SK-N-SH (cell line): ENCODE data around the gene SEZ6L. TPM values are rescaled to one million over a fixed set of nuclear protein-coding genes. Genes with fewer than 3 reads are reported as not detected.

ENCODE experiments used
- CTCF ChIA-PET: fragments of 300-600, 350-600 bp; formaldehyde crosslinking; extraction: SDS; loops from one replicate; lab custom pipeline; 2021; lab: Yijun Ruan, JAX
- POLR2A ChIA-PET: fragments of 350-600 bp; sonication (Branson Sonifier 250); formaldehyde crosslinking; extraction: SDS; loops from one replicate; lab custom pipeline; 2020; ENCODE audit warnings: antibody characterized with exemption, inconsistent platforms; lab: Yijun Ruan, JAX
- DNase-seq: peaks from one replicate; pipeline ENCODE4 v3.0.0; 2012
- H2AFZ ChIP-seq: fragments of 200-600 bp; sonication (generic); 2 replicates; pipeline ENCODE4 v1.8.1; 2016; ENCODE audit warnings: antibody characterized with exemption, mild to moderate bottlenecking, low read depth
- H3F3A ChIP-seq: fragments of 200-600 bp; sonication (generic); replicated peaks from 2 replicates; pipeline ENCODE3; 2016; ENCODE audit warnings: antibody characterized with exemption, mild to moderate bottlenecking; ENCODE audit not compliant: insufficient read depth
- H3K27ac ChIP-seq, 2 experiments: fragments of 200-500 bp in 1 of 2; fragments of 200-600 bp in 1 of 2; sonication (Bioruptor generic) in 1 of 2; sonication (generic), shearing (Covaris generic) in 1 of 2; 2 replicates each; pipeline versions ENCODE4 v1.5.1 to v1.6.1; 2014 to 2016; ENCODE audit warnings: low read depth in 2 of 2, inconsistent platforms in 1 of 2, low read length in 1 of 2, mild to moderate bottlenecking in 1 of 2, mixed read lengths in 1 of 2
- H3K27me3 ChIP-seq: fragments of 200-600 bp; sonication (generic), shearing (Covaris generic); 2 replicates; pipeline ENCODE4 v1.6.1; 2016; ENCODE audit warnings: mixed run types; ENCODE audit not compliant: insufficient read depth
- H3K36me3 ChIP-seq, 2 experiments: fragments of 200-500 bp in 1 of 2; fragments of 200-600 bp in 1 of 2; sonication (Bioruptor generic) in 1 of 2; sonication (generic) in 1 of 2; replicated peaks in 1 of 2; 2 replicates each; pipeline versions ENCODE3 to v1.5.1; 2014 to 2016; ENCODE audit warnings: low read length in 1 of 2, mild to moderate bottlenecking in 1 of 2; ENCODE audit not compliant: insufficient read depth in 2 of 2, control insufficient read depth in 1 of 2
- H3K4me1 ChIP-seq, 2 experiments: fragments of 200-500 bp in 1 of 2; fragments of 200-600 bp in 1 of 2; sonication (Bioruptor generic) in 1 of 2; sonication (generic), shearing (Covaris generic) in 1 of 2; 2 replicates each; pipeline versions ENCODE4 v1.5.1 to v1.6.1; 2014 to 2016; ENCODE audit warnings: low read depth in 1 of 2, low read length in 1 of 2, mixed run types in 1 of 2; ENCODE audit not compliant: insufficient read depth in 2 of 2, control insufficient read depth in 1 of 2
- H3K4me2 ChIP-seq: fragments of 200-600 bp; sonication (generic), shearing (Covaris generic); 2 replicates; pipeline ENCODE4 v1.6.1; 2017; ENCODE audit warnings: mixed run types
- H3K4me3 ChIP-seq, 2 experiments: fragments of 200-500 bp in 1 of 2; fragments of 200-600 bp in 1 of 2; sonication (Bioruptor generic) in 1 of 2; sonication (generic), shearing (Covaris generic) in 1 of 2; 2 replicates each; pipeline versions ENCODE4 v1.5.1 to v1.8.1; 2014 to 2016; ENCODE audit warnings: low read depth in 2 of 2, inconsistent platforms in 1 of 2, low read length in 1 of 2, mild to moderate bottlenecking in 1 of 2, mixed read lengths in 1 of 2, moderate library complexity in 1 of 2
- H3K79me2 ChIP-seq: fragments of 200-600 bp; sonication (generic); 2 replicates; pipeline ENCODE4 v1.8.1; 2017; ENCODE audit warnings: mild to moderate bottlenecking; ENCODE audit not compliant: insufficient read depth
- H3K9ac ChIP-seq: fragments of 200-600 bp; sonication (generic); 2 replicates; pipeline ENCODE4 v1.6.1; 2017; ENCODE audit warnings: mixed run types
- H3K9me2 ChIP-seq: fragments of 200-600 bp; sonication (generic); 2 replicates; pipeline ENCODE4 v1.6.1; 2017; ENCODE audit warnings: mixed run types
- H3K9me3 ChIP-seq: fragments of 200-600 bp; sonication (generic); 2 replicates; pipeline ENCODE4 v1.6.1; 2017; ENCODE audit warnings: mixed run types, mild to moderate bottlenecking, moderate library complexity
- H4K20me1 ChIP-seq: fragments of 200-600 bp; sonication (generic); 2 replicates; pipeline ENCODE4 v1.6.1; 2017; ENCODE audit warnings: mild to moderate bottlenecking, mixed run types; ENCODE audit not compliant: insufficient read depth
- CHD2 ChIP-seq: fragments of 150-350 bp; IDR thresholded peaks from 2 replicates; pipeline ENCODE4 v1.6.1; 2018; ENCODE audit warnings: low read length; ENCODE audit not compliant: partially characterized antibody
- EP300 ChIP-seq, 2 experiments: IDR thresholded peaks; 2 replicates each; pipeline versions ENCODE4 v1.4.0 to v1.6.1; 2012; ENCODE audit warnings: borderline replicate concordance in 1 of 2, low read depth in 1 of 2, low read length in 1 of 2
- FOSL2 ChIP-seq: IDR thresholded peaks from 2 replicates; pipeline ENCODE4 v1.4.0; 2012; ENCODE audit warnings: low read depth, mild to moderate bottlenecking, moderate library complexity, borderline replicate concordance
- FOXJ3 ChIP-seq: sonication (generic); formaldehyde crosslinking; IDR thresholded peaks from 2 replicates; pipeline ENCODE4 v1.5.1; 2020; ENCODE audit warnings: mild to moderate bottlenecking, missing genetic modification reagents
- FOXM1 ChIP-seq: IDR thresholded peaks from 2 replicates; pipeline ENCODE4 v1.4.0; 2012; ENCODE audit warnings: low read depth, mild to moderate bottlenecking
- GABPA ChIP-seq: IDR thresholded peaks from 2 replicates; pipeline ENCODE4 v1.4.0; 2012; ENCODE audit warnings: low read depth, mild to moderate bottlenecking
- IRF3 ChIP-seq: fragments of 150-350 bp; IDR thresholded peaks from 2 replicates; pipeline ENCODE4 v1.6.1; 2016; ENCODE audit warnings: mild to moderate bottlenecking, low read depth, low read length
- JUND ChIP-seq: IDR thresholded peaks from 2 replicates; pipeline ENCODE4 v1.4.0; 2012
- MAX ChIP-seq: IDR thresholded peaks from 2 replicates; pipeline ENCODE4 v1.4.0; 2012; ENCODE audit warnings: low read depth
- MEF2A ChIP-seq: IDR thresholded peaks from 2 replicates; pipeline ENCODE4 v1.4.0; 2012; ENCODE audit warnings: low read depth, borderline replicate concordance
- MXI1 ChIP-seq: IDR thresholded peaks from 2 replicates; pipeline ENCODE4 v1.6.1; 2012; ENCODE audit warnings: mild to moderate bottlenecking, low read depth, low read length, improper control_type of control experiment
- NFIC ChIP-seq: IDR thresholded peaks from 2 replicates; pipeline ENCODE4 v1.4.0; 2012; ENCODE audit warnings: borderline replicate concordance
- NRF1 ChIP-seq: IDR thresholded peaks from 2 replicates; pipeline ENCODE4 v1.6.1; 2012; ENCODE audit warnings: low read depth, mild to moderate bottlenecking, low read length
- RAD21 ChIP-seq: IDR thresholded peaks from 2 replicates; pipeline ENCODE4 v1.6.1; 2012; ENCODE audit warnings: mild to moderate bottlenecking, low read length
- RCOR1 ChIP-seq: fragments of 150-350 bp; IDR thresholded peaks from 2 replicates; pipeline ENCODE4 v1.6.1; 2017; ENCODE audit warnings: antibody characterized with exemption, low read length
- RFX5 ChIP-seq: IDR thresholded peaks from 2 replicates; pipeline ENCODE4 v1.6.1; 2012; ENCODE audit warnings: mild to moderate bottlenecking, improper control_type of control experiment, low read length
- SIN3A ChIP-seq: IDR thresholded peaks from 2 replicates; pipeline ENCODE4 v1.6.1; 2012; ENCODE audit warnings: low read depth, mild to moderate bottlenecking, low read length, moderate library complexity, borderline replicate concordance
- SMC3 ChIP-seq: IDR thresholded peaks from 2 replicates; pipeline ENCODE4 v1.6.1; 2012; ENCODE audit warnings: low read depth, low read length, improper control_type of control experiment
- TAF1 ChIP-seq: IDR thresholded peaks from 2 replicates; pipeline ENCODE4 v1.6.1; 2012; ENCODE audit warnings: low read depth, mild to moderate bottlenecking, low read length, moderate library complexity, borderline replicate concordance
- TCF12 ChIP-seq: IDR thresholded peaks from 2 replicates; pipeline ENCODE4 v1.4.0; 2012
- TEAD4 ChIP-seq: IDR thresholded peaks from 2 replicates; pipeline ENCODE4 v1.4.0; 2012; ENCODE audit warnings: mild to moderate bottlenecking, borderline replicate concordance; ENCODE audit not compliant: insufficient read depth
- YY1 ChIP-seq: IDR thresholded peaks from 2 replicates; pipeline ENCODE4 v1.4.0; 2012; ENCODE audit warnings: low read depth, mild to moderate bottlenecking
- WGBS: methylation state at CpG from one replicate; pipeline ENCODE4 v1.1.6; 2017; ENCODE audit warnings: low lambda C conversion rate; 5-methylcytosine and 5-hydroxymethylcytosine counted together
- polyA plus RNA-seq, 3 experiments: library from polyadenylated mRNA; depleted of rRNA; stranded (reverse); fragments of >200 nt; gene quantifications; 2 replicates each; pipeline ENCODE4 v1.2.3, GENCODE V29; 2012
- TF ChIP-seq, protein P1 (sequence below): IDR thresholded peaks from 2 replicates; pipeline ENCODE4 v1.4.0; 2012; ENCODE audit warnings: low read depth, borderline replicate concordance

SEZ6L gene
- polyA plus RNA-seq, 1 of the 3 experiments (the other 2 are of a cell fraction): 0.10 TPM

- TF ChIP-seq SIN3A (no peak), EP300 (IDR thresholded peaks at IDR 0.05; ENCODE audit: borderline replicate concordance in 1 of 2, low read depth in 1 of 2, low read length in 1 of 2) (no peak), NFIC (no peak), MAX (no peak), RFX5 (no peak), RCOR1 (no peak), CHD2 (no peak), GABPA (no peak), FOXJ3 (no peak), TCF12 (no peak)
- Histone ChIP-seq H3K4me3 (no peak overlapping the region), H3K36me3 (no peaks in the 10 kb centered on the region), H3K9me2 (no peaks in the 10 kb centered on the region), H3K4me1 (peaks cover 5 to 7% of the 10 kb centered on the region in 2 experiments; a peak in 2 of 4 replicates), H3K27me3 (no peaks in the 10 kb centered on the region), H3K4me2 (no peak overlapping the region), H4K20me1 (no peaks in the 10 kb centered on the region), H3K9me3 (no peaks in the 10 kb centered on the region), H3K79me2 (no peaks in the 10 kb centered on the region), H2AFZ (no peak overlapping the region), H3F3A (no peaks in the 10 kb centered on the region), H3K9ac (no peak overlapping the region), H3K27ac (no peak overlapping the region)
- CTCF ChIA-PET: interaction anchor here (1.0 to 11.6 kb wide), 5 partner anchors 9 to 554 kb away, joined by 3 to 133 read pairs (median 5); partner anchors contain the start of gene SEZ6L
- no peak for DNase-seq
- 61% methylated on average over 6 of the region's 20 CpGs for WGBS
- POLR2A ChIA-PET: interaction anchor here (0.7 kb wide), 1 partner anchor 222 kb away, joined by 3 read pairs; no protein-coding TSS in a partner anchor
Observed at GRCh38 chr22:26326803-26327202, 157.5 kb downstream of the SEZ6L start.

DNA sequence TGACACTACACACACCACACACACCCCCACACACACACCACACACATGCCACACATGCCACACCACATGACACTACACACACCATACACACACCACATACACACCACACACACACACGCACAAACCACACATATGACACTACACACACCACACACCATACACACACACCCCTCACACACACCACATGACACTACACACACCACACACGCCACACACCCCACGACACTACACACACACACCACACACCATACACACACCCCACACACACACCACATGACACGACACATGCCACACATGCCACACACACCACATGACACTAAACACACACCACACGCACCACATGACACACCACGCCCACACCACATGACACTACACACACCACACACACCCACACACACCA lies 158.0 kb downstream of the SEZ6L start:
- 59% methylated on average over 6 of the region's 6 CpGs for WGBS
- no peaks in the 10 kb centered on the region for H3K79me2 ChIP-seq
- no peak overlapping the region for H3K4me3 ChIP-seq
- ChIA-PET CTCF (interaction anchor here (1.0 to 11.6 kb wide), 7 partner anchors 9 to 1125 kb away, joined by 3 to 133 read pairs (median 3); partner anchors contain the start of gene SEZ6L), POLR2A (interaction anchor here (0.7 kb wide), 1 partner anchor 222 kb away, joined by 3 read pairs; no protein-coding TSS in a partner anchor)
- H3K9me2 ChIP-seq: no peaks in the 10 kb centered on the region
- no peaks in the 10 kb centered on the region for H3F3A ChIP-seq
- H2AFZ ChIP-seq: no peak overlapping the region
- H3K9me3 ChIP-seq: no peaks in the 10 kb centered on the region
- TF ChIP-seq TCF12 (no peak), YY1 (no peak), FOXM1 (no peak)
- H3K36me3 ChIP-seq: no peaks in the 10 kb centered on the region
- H3K9ac ChIP-seq: no peak overlapping the region
- H4K20me1 ChIP-seq: no peaks in the 10 kb centered on the region
- no peak overlapping the region for H3K4me2 ChIP-seq
- H3K27ac ChIP-seq: no peak overlapping the region
- H3K4me1 ChIP-seq: peaks cover 5% of the 10 kb centered on the region in 2 experiments; a peak in 2 of 4 replicates
- no peak for DNase-seq
- H3K27me3 ChIP-seq: no peaks in the 10 kb centered on the region

GRCh38 chr22:26328221-26328620 lies 159.0 kb downstream of the SEZ6L start:
- 48% methylated on average over 8 of the region's 8 CpGs for WGBS
- Histone ChIP-seq H3K4me2 (no peak overlapping the region), H3K4me1 (peaks cover 0 to 5% of the 10 kb centered on the region in 2 experiments; a peak in 1 of 4 replicates), H3K9me2 (no peaks in the 10 kb centered on the region), H3K27me3 (no peaks in the 10 kb centered on the region), H4K20me1 (no peaks in the 10 kb centered on the region), H3K79me2 (no peaks in the 10 kb centered on the region), H3K4me3 (no peak overlapping the region), H3K27ac (no peak overlapping the region), H3K9me3 (no peaks in the 10 kb centered on the region), H3K36me3 (no peaks in the 10 kb centered on the region), H3F3A (no peaks in the 10 kb centered on the region), H3K9ac (no peak overlapping the region), H2AFZ (no peak overlapping the region)
- DNase-seq: no peak
- POLR2A ChIA-PET: no interaction called here
- CTCF ChIA-PET: interaction anchor here (1.0 to 11.6 kb wide), 6 partner anchors 39 to 1126 kb away, joined by 3 to 133 read pairs (median 3); partner anchors contain the start of gene SEZ6L
- TF ChIP-seq FOSL2 (no peak), IRF3 (no peak), JUND (no peak), MXI1 (no peak), EP300 (IDR thresholded peaks at IDR 0.05; ENCODE audit: borderline replicate concordance in 1 of 2, low read depth in 1 of 2, low read length in 1 of 2) (no peak), MEF2A (no peak), SMC3 (no peak), SIN3A (no peak), TAF1 (no peak), TEAD4 (no peak), RAD21 (no peak), RCOR1 (no peak), GABPA (no peak), FOXJ3 (no peak), NRF1 (no peak), NFIC (no peak)
- TF ChIP-seq, protein P1, sequence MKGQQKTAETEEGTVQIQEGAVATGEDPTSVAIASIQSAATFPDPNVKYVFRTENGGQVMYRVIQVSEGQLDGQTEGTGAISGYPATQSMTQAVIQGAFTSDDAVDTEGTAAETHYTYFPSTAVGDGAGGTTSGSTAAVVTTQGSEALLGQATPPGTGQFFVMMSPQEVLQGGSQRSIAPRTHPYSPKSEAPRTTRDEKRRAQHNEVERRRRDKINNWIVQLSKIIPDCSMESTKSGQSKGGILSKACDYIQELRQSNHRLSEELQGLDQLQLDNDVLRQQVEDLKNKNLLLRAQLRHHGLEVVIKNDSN: no peak
